ENCODE data around the gene INTS7. TPM values are rescaled to one million over a fixed set of nuclear protein-coding genes. Genes with fewer than 3 reads are reported as not detected.

The INTS7 gene
- total and polyA plus RNA-seq, 9 of the 15 experiments (the other 6 are each of a cell fraction or from before 2014, with no cell fraction given): 27.3 to 68.4 (median 40.4) TPM

DNA sequence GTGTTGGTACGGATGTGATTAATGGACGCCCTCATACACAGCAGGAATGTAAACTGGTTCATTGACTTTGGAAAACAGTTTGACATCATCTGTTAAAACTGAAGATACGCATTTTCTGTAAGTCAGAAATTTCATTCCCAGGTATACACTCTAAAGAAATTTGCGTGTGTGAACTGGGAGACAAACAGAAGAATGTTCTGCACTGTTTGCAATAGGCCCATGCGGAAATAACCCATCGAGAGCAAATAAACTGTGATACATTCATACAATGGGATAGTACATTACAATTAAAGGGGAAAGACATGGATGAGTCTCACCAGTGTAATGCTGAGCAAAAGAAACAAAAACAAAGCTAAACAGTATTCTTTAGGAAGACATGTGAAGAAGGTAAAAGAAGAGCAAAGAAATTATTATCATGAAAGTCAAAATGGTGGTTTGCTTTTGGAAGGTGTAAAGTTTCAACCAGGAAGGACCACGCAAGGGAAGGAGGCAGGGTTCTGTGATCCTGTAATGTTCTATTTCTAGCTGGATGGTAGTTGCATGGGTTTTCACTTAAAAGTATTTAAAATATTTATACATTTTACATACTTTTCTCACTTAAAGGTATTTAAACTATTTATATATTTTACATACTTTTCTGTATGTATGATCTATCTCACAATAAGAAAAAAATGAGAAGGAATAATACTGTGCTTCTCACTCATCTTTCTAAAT, 30.3 kb downstream of the INTS7 start:
- ATAC-seq: no peak
- intact Hi-C loops (cut with micrococcal nuclease): no loop called here
- no TSS peak for BruUV-seq (replicated peaks)
- Histone ChIP-seq H3K9me3 (replicated peaks; ENCODE audit: control insufficient read depth, insufficient read depth, low read depth, low read length) (no peaks in the 10 kb centered on the region), H3K79me2 (ENCODE audit: control insufficient read depth, insufficient read depth, low read length) (no peaks in the 10 kb centered on the region), H3K9me1 (ENCODE audit: control insufficient read depth, insufficient read depth, low read length) (no peaks in the 10 kb centered on the region), H3K4me1 (replicated peaks in 1 of 2; ENCODE audit: control insufficient read depth in 2 of 2, insufficient read depth in 2 of 2, low read length in 2 of 2) (no peaks in the 10 kb centered on the region; a peak in 1 of 5 replicates), H3K36me3 (ENCODE audit: control insufficient read depth, insufficient read depth, low read length) (peaks cover 73% of the 10 kb centered on the region), H3K4me3 (no peak overlapping the region), H3K27ac (ENCODE audit: extremely low read depth, low read depth, low read length) (no peak overlapping the region), H3K9ac (ENCODE audit: insufficient read depth in 1 of 2, low read depth in 2 of 2, low read length in 2 of 2) (no peak overlapping the region), H3K4me2 (ENCODE audit: insufficient read depth, low read length) (no peak overlapping the region), H4K20me1 (replicated peaks; ENCODE audit: control insufficient read depth, insufficient read depth, low read length) (no peaks in the 10 kb centered on the region), H2AFZ (ENCODE audit: low read depth, low read length) (no peak overlapping the region), H3K27me3 (ENCODE audit: control insufficient read depth in 2 of 2, insufficient read depth in 2 of 2, low read length in 2 of 2) (no peaks in the 10 kb centered on the region)
- ChIA-PET CTCF (ENCODE audit: low intra/inter-chr PET ratio) (no interaction called here), POLR2A (interaction anchor here (0.6 kb wide), 1 partner anchor 12 kb away, joined by 3 read pairs; no protein-coding TSS in a partner anchor)
- in situ Hi-C loops (cut with MboI): no loop called here
- no peak for TF ChIP-seq ZNF253 (CRISPR knock-in tag; conservative IDR thresholded peaks at IDR 0.05)
- no peak for TF ChIP-seq MCM5 (IDR thresholded peaks at IDR 0.05; ENCODE audit: low read depth)
- no peak for TF ChIP-seq GABPB2 (CRISPR knock-in tag; conservative IDR thresholded peaks at IDR 0.05)
- TF ChIP-seq XRCC4 (IDR thresholded peaks at IDR 0.05; ENCODE audit: extremely low read depth, insufficient read depth, insufficient read length): no peak
- no peak for TF ChIP-seq POLR2AphosphoS5 (IDR thresholded peaks at IDR 0.05; ENCODE audit: control insufficient read depth, insufficient read depth, low read depth, low read length)
- TF ChIP-seq TEAD2 (tag; IDR thresholded peaks at IDR 0.05): no peak
- TF ChIP-seq NR3C1 (CRISPR knock-in tag; IDR thresholded peaks at IDR 0.05): no peak
- no peak for FAIRE-seq
- 95% methylated on average over 7 of the region's 7 CpGs for WGBS (ENCODE audit: insufficient coverage, low coverage, missing lambda C conversion rate)
- no peak for DNase-seq (ENCODE audit: extremely low read depth in 1 of 4, low spot score in 3 of 4)

Measured in K562 (cell line).